Tibial nerve (tissue), 4 donors: Measurements from ENCODE around the gene PLEKHA6. TPM values are rescaled to one million over a fixed set of nuclear protein-coding genes. Genes with fewer than 3 reads are reported as not detected.

ENCODE experiments used
- DNase-seq, 2 donors: peaks; one replicate each; pipeline ENCODE4 v3.0.0-alpha.2; 2019; ENCODE audit warnings: low spot score in 2 of 2
- H3K27ac ChIP-seq, 4 donors: fragments of 200-600 bp; sonication (generic) in 3 of 4; one replicate each; pipeline ENCODE4 v1.5.1; 2017 to 2019; ENCODE audit warnings: mild to moderate bottlenecking in 1 of 4
- H3K27me3 ChIP-seq, 2 donors: fragments of 200-600 bp; sonication (generic) in 1 of 2; one replicate each; pipeline versions ENCODE4 v1.5.1 to v1.6.0; 2017 to 2019
- H3K36me3 ChIP-seq, 3 donors: fragments of 200-600 bp; sonication (generic); one replicate each; pipeline ENCODE4 v1.5.1; 2018 to 2019
- H3K4me1 ChIP-seq, 4 donors: fragments of 200-600 bp; sonication (generic) in 3 of 4; one replicate each; pipeline ENCODE4 v1.5.1; 2017 to 2019
- H3K4me3 ChIP-seq, 4 donors: fragments of 200-600 bp; sonication (generic) in 3 of 4; one replicate each; pipeline ENCODE4 v1.5.1; 2017 to 2019; ENCODE audit warnings: mild to moderate bottlenecking in 1 of 4, moderate library complexity in 1 of 4
- H3K9me3 ChIP-seq, 4 donors: fragments of 200-600 bp; sonication (generic) in 3 of 4; one replicate each; pipeline ENCODE4 v1.5.1; 2017 to 2019
- EP300 ChIP-seq, 2 donors: sonication (generic); formaldehyde crosslinking; IDR thresholded peaks; one replicate each; pipeline ENCODE4 v1.6.1; 2017; ENCODE audit warnings: antibody characterized with exemption in 2 of 2, mild to moderate bottlenecking in 1 of 2
- POLR2A ChIP-seq, 2 donors: fragments of 450-650 bp; IDR thresholded peaks; one replicate each; pipeline ENCODE4 v1.6.1; 2017; ENCODE audit warnings: antibody characterized with exemption in 2 of 2, mild to moderate bottlenecking in 2 of 2, moderate library complexity in 2 of 2
- WGBS, 2 donors: methylation state at CpG; one replicate each; pipeline ENCODE4 v1.1.5; 2018; 5-methylcytosine and 5-hydroxymethylcytosine counted together
- total RNA-seq, 4 donors: library from RNA; depleted of rRNA; stranded (reverse); fragments of >200 nt; gene quantifications; one replicate each; pipeline ENCODE4 v1.1.0, GENCODE V29; 2016
- TF ChIP-seq, protein P1 (sequence below), 5 experiments: fragments of 200-600 bp in 3 of 5; fragments of 450-650 bp in 2 of 5; sonication (generic) in 3 of 5; IDR thresholded peaks; one replicate each; pipeline ENCODE4 v1.5.1; 2016 to 2019; ENCODE audit warnings: antibody characterized with exemption in 5 of 5, mild to moderate bottlenecking in 3 of 5, moderate library complexity in 2 of 5

The PLEKHA6 gene
- total RNA-seq, 4 donors from 2014 or later, result 6.6 to 13.9 (median 12.1) TPM

DNA sequence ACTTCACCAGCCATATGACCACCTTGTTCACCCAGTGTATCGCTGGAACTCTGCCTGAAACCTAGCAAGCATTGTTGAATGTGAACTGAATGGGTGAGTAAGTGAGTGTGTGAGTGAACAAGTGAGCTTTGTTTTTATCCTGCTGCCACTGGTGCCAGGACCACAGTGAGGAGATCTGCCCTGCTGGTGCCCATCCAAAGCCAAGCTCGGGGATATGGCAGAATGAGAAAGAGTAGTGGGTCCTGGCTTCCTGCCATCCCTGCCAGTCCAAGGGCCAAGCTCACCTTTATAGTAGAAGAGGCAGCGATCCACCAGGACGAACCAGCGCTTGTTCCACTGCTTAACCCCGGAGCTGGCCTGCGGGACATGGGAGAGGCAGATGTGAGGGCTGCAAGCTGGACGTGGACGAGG lies 92.5 kb downstream of the PLEKHA6 start:
- Histone ChIP-seq H3K4me3 (no peak overlapping the region), H3K9me3 (no peaks in the 10 kb centered on the region), H3K4me1 (peaks cover 0 to 38% (median 8%) of the 10 kb centered on the region in 4 donors), H3K36me3 (no peaks in the 10 kb centered on the region), H3K27ac (no peak overlapping the region), H3K27me3 (no peaks in the 10 kb centered on the region)
- 60 to 64% methylated on average over 9 of the region's 9 CpGs for WGBS, 2 donors
- DNase-seq, result no peak
- TF ChIP-seq EP300 (IDR thresholded peaks at IDR 0.05) (no peak), POLR2A (IDR thresholded peaks at IDR 0.05) (no peak)
- TF ChIP-seq, protein P1, sequence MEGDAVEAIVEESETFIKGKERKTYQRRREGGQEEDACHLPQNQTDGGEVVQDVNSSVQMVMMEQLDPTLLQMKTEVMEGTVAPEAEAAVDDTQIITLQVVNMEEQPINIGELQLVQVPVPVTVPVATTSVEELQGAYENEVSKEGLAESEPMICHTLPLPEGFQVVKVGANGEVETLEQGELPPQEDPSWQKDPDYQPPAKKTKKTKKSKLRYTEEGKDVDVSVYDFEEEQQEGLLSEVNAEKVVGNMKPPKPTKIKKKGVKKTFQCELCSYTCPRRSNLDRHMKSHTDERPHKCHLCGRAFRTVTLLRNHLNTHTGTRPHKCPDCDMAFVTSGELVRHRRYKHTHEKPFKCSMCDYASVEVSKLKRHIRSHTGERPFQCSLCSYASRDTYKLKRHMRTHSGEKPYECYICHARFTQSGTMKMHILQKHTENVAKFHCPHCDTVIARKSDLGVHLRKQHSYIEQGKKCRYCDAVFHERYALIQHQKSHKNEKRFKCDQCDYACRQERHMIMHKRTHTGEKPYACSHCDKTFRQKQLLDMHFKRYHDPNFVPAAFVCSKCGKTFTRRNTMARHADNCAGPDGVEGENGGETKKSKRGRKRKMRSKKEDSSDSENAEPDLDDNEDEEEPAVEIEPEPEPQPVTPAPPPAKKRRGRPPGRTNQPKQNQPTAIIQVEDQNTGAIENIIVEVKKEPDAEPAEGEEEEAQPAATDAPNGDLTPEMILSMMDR (IDR thresholded peaks at IDR 0.05), result no peak

DNA sequence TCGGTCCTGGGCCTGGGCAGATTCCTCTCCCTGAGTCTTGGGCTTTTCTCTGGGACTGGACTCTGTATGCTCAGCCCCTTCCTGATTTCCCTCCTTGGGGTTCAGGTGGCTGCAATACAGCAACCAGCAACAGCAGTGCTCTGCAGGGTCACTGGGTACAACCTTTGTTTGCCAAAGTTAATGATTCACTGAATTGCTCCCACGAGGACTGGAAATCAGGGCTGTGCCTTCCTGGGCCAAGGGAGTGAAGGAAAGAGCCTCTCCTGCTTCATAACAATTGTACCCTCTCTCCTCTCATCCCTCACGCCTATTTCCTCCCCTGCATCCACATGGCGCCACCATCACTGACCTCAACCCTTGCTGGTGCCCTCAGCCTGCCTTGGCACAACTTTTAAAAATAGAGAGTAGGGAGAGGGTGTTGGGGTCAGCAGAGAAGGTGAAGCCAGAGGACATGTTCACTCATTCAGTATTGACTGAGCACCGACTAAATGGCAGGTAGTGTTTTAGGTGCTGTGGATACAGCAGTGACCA lies 93.2 kb downstream of the PLEKHA6 start:
- H3K36me3 ChIP-seq, result no peaks in the 10 kb centered on the region
- WGBS, 2 donors, result 83 to 85% methylated on average over 5 of the region's 5 CpGs
- no peaks in the 10 kb centered on the region for H3K27me3 ChIP-seq
- H3K4me1 ChIP-seq, result peaks cover 0 to 43% (median 8%) of the 10 kb centered on the region in 4 donors
- no peaks in the 10 kb centered on the region for H3K9me3 ChIP-seq
- no peak overlapping the region for H3K4me3 ChIP-seq
- TF ChIP-seq EP300 (IDR thresholded peaks at IDR 0.05), result no peak
- no peak for TF ChIP-seq POLR2A (IDR thresholded peaks at IDR 0.05)
- TF ChIP-seq, protein P1 (IDR thresholded peaks at IDR 0.05), result no peak
- no peak for DNase-seq
- no peak overlapping the region for H3K27ac ChIP-seq

DNA sequence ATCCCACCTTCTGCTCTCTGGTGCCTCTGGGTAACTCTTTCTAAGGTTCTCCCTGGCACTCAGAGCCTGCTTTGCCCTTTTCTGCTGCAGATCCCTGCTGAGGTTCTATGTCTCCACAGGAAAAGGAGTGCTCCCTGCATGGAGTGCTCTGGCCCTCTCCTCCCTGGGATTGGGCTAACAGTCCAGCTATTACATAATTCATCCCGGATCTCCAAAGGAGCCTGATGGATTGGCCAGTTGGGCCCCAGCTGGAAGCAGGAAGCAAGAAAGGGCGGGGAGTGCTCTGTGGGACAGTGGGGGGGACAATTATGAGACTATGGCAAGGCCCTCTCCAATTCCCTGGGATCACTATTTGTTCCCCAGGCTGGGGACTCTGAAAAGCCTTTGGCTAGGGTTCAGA lies 94.1 kb downstream of the PLEKHA6 start:
- WGBS, 2 donors, result 70 to 78% methylated on average over 2 of the region's 2 CpGs
- no peaks in the 10 kb centered on the region for H3K36me3 ChIP-seq
- TF ChIP-seq EP300 (IDR thresholded peaks at IDR 0.05) (no peak), POLR2A (IDR thresholded peaks at IDR 0.05) (no peak)
- TF ChIP-seq, protein P1 (IDR thresholded peaks at IDR 0.05), result no peak
- no peak for DNase-seq
- H3K4me1 ChIP-seq, result peaks cover 0 to 43% (median 8%) of the 10 kb centered on the region in 4 donors
- no peak overlapping the region for H3K27ac ChIP-seq
- H3K27me3 ChIP-seq, result no peaks in the 10 kb centered on the region
- no peak overlapping the region for H3K4me3 ChIP-seq
- H3K9me3 ChIP-seq, result no peaks in the 10 kb centered on the region

DNA sequence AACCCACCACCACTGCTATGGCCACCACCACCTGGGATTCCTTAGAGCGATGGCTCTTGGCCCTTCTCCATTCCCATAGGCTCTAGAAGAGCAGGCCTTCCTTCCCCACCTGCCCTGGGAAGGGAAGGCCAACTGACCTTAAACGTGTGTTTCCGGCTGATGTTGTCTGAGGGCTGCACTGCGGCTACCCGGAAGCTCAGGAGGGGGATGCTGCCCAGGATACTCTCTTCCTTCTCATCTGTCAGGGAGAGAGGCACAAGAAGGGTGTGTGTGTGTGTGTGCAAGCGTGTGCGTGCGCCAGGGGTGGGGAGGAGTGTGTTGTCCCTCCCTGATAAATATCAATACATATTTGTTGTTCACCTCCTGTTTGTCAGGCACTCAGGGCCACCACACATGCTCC lies 94.9 kb downstream of the PLEKHA6 start:
- TF ChIP-seq EP300 (IDR thresholded peaks at IDR 0.05) (no peak), POLR2A (IDR thresholded peaks at IDR 0.05) (no peak)
- TF ChIP-seq, protein P1 (IDR thresholded peaks at IDR 0.05), result no peak
- H3K27ac ChIP-seq, result no peak overlapping the region

DNA sequence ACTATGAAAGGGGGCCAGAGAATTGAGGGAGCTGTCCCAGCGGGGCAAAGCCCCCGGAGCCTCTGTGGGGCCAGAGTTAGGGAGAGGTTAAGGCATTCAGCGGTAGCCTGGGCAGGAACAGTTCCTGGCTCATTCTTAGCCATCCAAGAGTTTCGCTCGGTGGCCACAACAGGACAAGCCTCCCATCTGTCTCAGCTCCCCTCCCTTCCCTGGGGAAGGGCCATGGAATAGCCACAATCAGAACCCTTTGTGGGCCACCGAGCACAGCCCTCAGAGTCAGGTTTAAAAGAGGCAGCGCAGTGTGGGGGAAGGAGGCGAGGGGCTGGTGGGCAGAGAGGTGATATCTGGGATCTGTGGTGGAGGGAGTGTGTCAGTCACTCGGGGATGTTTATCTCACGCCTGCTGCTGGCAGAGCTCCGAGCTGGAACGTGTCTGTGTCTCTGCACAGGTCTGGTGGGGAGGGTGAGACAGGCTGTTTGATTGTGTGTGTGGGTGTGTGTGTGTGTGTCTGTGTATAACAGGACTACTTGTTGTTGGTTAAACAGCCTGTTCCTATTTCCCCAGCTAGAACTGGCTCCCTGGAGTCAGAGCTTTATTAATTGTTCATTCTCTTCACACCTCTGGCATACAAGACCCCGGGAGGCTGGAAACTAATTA lies 96.3 kb downstream of the PLEKHA6 start:
- no peak for DNase-seq
- Histone ChIP-seq H3K36me3 (no peaks in the 10 kb centered on the region), H3K9me3 (no peaks in the 10 kb centered on the region), H3K27ac (peak overlapping the region in 2 of 4 donors; percentile 40 to 67), H3K4me3 (no peak overlapping the region), H3K27me3 (no peaks in the 10 kb centered on the region), H3K4me1 (peaks cover 0 to 43% (median 8%) of the 10 kb centered on the region in 4 donors)
- TF ChIP-seq, protein P1 (IDR thresholded peaks at IDR 0.05), result no peak
- TF ChIP-seq POLR2A (IDR thresholded peaks at IDR 0.05) (no peak), EP300 (IDR thresholded peaks at IDR 0.05) (no peak)
- 35 to 36% methylated on average over 13 of the region's 13 CpGs for WGBS, 2 donors

More for the DNA sequence above, 94.9 kb downstream of the PLEKHA6 start:
- WGBS, 2 donors, result 79 to 86% methylated on average over 8 of the region's 8 CpGs
- DNase-seq, result no peak
- no peaks in the 10 kb centered on the region for H3K36me3 ChIP-seq
- H3K4me3 ChIP-seq, result no peak overlapping the region
- H3K27me3 ChIP-seq, result no peaks in the 10 kb centered on the region
- H3K9me3 ChIP-seq, result no peaks in the 10 kb centered on the region
- H3K4me1 ChIP-seq, result peaks cover 0 to 43% (median 8%) of the 10 kb centered on the region in 4 donors
